ENCODE data around the gene CENPF.
"Not testable (repeated sequence)": the region's sequence is repeated elsewhere in the genome, so short reads cannot be mapped to it uniquely, and the experiment has no call there.

The CENPF gene, protein sequence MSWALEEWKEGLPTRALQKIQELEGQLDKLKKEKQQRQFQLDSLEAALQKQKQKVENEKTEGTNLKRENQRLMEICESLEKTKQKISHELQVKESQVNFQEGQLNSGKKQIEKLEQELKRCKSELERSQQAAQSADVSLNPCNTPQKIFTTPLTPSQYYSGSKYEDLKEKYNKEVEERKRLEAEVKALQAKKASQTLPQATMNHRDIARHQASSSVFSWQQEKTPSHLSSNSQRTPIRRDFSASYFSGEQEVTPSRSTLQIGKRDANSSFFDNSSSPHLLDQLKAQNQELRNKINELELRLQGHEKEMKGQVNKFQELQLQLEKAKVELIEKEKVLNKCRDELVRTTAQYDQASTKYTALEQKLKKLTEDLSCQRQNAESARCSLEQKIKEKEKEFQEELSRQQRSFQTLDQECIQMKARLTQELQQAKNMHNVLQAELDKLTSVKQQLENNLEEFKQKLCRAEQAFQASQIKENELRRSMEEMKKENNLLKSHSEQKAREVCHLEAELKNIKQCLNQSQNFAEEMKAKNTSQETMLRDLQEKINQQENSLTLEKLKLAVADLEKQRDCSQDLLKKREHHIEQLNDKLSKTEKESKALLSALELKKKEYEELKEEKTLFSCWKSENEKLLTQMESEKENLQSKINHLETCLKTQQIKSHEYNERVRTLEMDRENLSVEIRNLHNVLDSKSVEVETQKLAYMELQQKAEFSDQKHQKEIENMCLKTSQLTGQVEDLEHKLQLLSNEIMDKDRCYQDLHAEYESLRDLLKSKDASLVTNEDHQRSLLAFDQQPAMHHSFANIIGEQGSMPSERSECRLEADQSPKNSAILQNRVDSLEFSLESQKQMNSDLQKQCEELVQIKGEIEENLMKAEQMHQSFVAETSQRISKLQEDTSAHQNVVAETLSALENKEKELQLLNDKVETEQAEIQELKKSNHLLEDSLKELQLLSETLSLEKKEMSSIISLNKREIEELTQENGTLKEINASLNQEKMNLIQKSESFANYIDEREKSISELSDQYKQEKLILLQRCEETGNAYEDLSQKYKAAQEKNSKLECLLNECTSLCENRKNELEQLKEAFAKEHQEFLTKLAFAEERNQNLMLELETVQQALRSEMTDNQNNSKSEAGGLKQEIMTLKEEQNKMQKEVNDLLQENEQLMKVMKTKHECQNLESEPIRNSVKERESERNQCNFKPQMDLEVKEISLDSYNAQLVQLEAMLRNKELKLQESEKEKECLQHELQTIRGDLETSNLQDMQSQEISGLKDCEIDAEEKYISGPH (N-terminal part only)

DNA sequence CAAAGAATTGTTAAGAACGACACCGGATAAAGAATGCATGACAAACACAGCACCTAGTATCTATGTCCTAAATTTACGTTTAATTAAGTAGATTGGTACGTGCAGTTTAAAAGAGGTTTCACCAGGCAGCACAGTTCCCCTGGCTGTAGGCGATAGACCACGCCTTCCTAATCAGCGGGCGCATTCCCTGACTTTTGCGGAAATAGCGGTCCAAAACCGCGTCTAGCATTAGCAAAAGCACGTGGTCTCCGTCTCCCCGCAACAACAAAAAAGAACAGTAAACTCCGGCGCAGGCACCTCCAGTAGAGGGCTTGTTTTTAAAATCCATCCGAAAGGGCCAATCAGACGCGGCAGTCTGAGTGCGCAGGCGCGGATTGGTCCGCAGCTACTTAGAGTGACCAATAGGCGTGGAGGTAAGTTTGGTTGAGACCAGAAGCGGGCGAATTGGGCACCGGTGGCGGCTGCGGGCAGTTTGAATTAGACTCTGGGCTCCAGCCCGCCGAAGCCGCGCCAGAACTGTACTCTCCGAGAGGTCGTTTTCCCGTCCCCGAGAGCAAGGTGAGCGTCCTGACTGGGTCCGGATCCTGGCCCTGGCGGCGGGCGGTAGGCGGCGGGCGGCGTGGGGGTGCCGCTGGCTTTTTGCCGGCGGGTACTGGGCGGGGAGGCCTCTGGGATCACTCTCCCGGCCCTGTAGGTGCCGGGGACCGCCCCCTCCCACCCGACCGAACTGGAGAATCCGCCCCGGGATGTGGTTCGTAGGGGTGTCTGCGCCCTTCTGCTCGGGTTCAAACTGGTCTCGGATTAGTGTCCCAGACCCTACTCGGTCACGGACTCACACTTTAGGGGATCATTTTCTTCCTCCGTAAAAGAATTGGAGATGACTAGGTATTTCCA, at the start of gene CENPF:
CENPF (plus strand) TSS at position 432 of the 894 bp plus-strand sequence. CDS start 10,560 bp downstream, outside the sequence.
- DNase-seq (ENCODE audit: low spot score): peak; percentile 96

GRCh38 chr1:214557952-214558735, 44.9 kb upstream of the CENPF start:
- DNase-seq (ENCODE audit: low spot score): no peak

GRCh38 chr1:214563881-214564280, 39.1 kb upstream of the CENPF start:
- no peak for DNase-seq (ENCODE audit: low spot score)

DNA sequence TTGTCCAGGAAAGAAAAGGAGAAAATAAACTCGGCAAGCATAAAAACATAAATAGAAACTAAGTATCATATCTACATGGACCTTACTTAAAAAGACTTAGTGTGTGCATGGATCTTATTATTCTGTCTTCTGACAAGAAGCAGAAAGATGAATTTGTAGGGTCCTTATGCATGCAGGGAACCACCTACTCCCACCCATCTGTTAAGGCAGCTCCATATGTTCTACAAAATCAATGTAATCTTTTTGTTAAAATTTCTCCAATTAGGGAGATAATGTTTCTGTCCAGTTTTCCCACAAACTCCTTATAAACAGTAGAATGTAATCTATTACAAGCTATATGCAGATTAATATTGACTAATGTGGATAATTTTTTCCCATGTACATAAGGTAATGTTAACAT, 37.7 kb upstream of the CENPF start:
- DNase-seq (ENCODE audit: low spot score): no peak

- DNase-seq (ENCODE audit: low spot score): no peak
Measured at GRCh38 chr1:214566158-214567104, 36.6 kb upstream of the CENPF start.

- no peak for DNase-seq (ENCODE audit: low spot score)
Measured at GRCh38 chr1:214567481-214567980, 35.5 kb upstream of the CENPF start.

DNA sequence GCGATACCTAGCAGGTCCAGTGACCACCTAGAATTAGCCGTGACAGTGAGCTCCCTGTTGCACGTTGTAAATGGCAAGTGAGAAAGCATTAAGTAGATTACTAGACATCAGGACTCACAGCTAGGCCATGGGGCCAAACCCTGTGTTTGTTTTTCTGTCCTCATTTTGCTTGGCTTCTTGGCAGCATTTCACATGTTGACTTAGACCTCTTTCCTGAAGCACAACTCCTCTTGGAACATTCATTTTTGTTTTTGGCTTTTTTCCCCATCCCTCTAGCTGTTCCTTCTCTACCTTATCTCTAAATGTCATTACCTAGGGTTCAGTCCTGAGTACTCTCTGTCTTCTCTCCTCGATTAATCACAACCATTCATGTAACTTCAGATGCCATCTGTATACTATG, 34.7 kb upstream of the CENPF start:
- no peak for DNase-seq (ENCODE audit: low spot score)

DNA sequence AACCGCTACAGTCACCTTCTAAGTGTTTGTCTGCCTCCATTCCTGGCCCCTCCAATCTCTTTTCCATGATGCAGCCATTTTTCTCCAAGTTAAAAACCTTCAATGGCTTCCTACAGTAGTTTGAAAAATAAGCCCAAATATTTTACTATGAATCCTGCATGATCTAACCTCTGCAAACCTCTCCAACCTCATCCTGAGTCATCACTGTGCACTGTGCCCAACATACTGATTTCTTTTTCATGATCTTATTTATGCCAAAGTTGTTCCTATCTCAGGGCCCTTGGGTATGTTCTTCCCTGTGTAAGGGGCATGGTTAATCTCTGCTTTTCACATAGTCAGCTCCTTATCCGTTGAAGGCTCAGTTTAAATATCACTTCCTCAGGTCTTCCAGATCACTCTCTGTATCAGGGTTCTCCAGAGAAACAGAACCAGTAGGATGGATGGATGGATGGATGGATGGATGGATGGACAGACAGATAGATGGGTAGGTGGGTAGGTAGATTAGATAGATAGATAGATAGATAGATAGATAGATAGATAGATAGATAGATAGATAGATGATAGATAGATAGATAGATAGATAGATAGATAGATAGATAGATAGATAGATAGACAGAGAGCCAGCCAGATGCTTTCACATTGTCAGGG, 33.5 kb upstream of the CENPF start:
- no peak for DNase-seq (ENCODE audit: low spot score)

GRCh38 chr1:214570442-214570841, 32.6 kb upstream of the CENPF start:
- no peak for DNase-seq (ENCODE audit: low spot score)

DNA sequence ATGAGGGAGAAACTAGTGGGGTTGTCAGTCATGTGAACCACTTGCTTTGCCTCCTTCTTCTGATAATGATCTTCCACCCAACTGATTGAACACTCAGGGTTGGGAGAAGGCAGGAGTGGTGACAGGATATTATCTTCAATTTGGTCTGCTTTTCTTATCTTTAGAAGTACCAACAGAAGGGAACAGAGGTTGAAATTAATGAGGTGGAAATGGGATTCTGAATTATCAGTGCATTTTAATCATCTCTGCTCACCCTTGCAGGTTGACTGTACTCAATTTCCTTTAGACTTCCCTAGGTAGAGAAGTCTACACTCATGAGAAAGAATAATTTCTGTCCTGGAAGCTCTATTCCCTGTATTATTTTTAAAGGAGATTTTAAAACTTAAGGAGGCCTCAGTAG, 31.7 kb upstream of the CENPF start:
- DNase-seq (ENCODE audit: low spot score): no peak

GRCh38 chr1:214573386-214574318, 29.3 kb upstream of the CENPF start:
- DNase-seq (ENCODE audit: low spot score): no peak

- no peak for DNase-seq (ENCODE audit: low spot score)
Measured at GRCh38 chr1:214574598-214575411, 28.2 kb upstream of the CENPF start.

- DNase-seq (ENCODE audit: low spot score): not testable (repeated sequence)
Measured at GRCh38 chr1:214576120-214576519, 26.9 kb upstream of the CENPF start.

DNA sequence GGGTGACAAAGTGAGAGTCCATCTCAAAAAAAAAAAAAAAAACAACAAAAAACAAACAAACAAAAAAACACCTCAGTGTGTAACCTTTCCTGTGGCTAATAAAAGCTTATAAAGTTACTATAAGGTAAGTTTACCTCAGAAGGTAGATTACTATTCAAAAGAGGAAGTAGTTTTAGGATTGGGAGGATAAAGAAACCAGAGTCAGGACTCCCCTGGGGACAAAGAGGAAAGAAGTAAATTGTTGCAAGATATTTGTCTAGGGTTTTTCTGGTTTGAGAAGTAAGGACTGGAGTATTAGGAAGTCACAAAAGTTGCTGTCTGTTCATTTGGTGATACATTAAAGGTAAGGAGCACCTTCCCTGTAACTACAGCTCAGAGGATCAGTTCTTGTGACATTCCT, 23.8 kb upstream of the CENPF start:
- DNase-seq (ENCODE audit: low spot score): no peak

- no peak for DNase-seq (ENCODE audit: low spot score)
Measured at GRCh38 chr1:214581785-214582184, 21.2 kb upstream of the CENPF start.

- DNase-seq (ENCODE audit: low spot score): no peak
Measured at GRCh38 chr1:214582289-214582891, 20.6 kb upstream of the CENPF start.

All from cerebellar cortex (tissue), 1 donor.